Mesodermal cell (in vitro differentiated cells): ENCODE measurements around the gene CAND2.

Experiments used
- H3K27ac ChIP-seq: 2 replicates; pipeline ENCODE4 v1.7.0; 2013; ENCODE audit warnings: mild to moderate bottlenecking, low read depth, low read length, moderate library complexity; ENCODE audit not compliant: severe bottlenecking
- H3K36me3 ChIP-seq: 2 replicates; pipeline ENCODE4 v1.7.1; 2013; ENCODE audit warnings: mild to moderate bottlenecking, low read length, moderate library complexity; ENCODE audit not compliant: control insufficient read depth, insufficient read depth
- H3K4me1 ChIP-seq: one replicate; pipeline ENCODE4 v1.7.1; 2013; ENCODE audit warnings: mild to moderate bottlenecking, low read length; ENCODE audit not compliant: insufficient read depth, control insufficient read depth, poor library complexity, severe bottlenecking
- H3K4me3 ChIP-seq: 2 replicates; pipeline ENCODE4 v1.7.0; 2013; ENCODE audit warnings: low read length, control low read depth, mild to moderate bottlenecking; ENCODE audit not compliant: insufficient read depth, poor library complexity, severe bottlenecking; ENCODE audit errors: extremely low read depth
- H3K9me3 ChIP-seq: 2 replicates; pipeline ENCODE4 v1.7.1; 2013; ENCODE audit warnings: mild to moderate bottlenecking, low read length, moderate library complexity; ENCODE audit not compliant: control insufficient read depth
- WGBS, 2 experiments: methylation state at CpG; one replicate each; pipeline ENCODE4 v1.1.5; 2013; ENCODE audit warnings: missing lambda C conversion rate in 2 of 2; ENCODE audit not compliant: insufficient coverage in 2 of 2; 5-methylcytosine and 5-hydroxymethylcytosine counted together

CAND2 gene

GRCh38 chr3:12816521-12817342, 20.3 kb downstream of the CAND2 start:
- 94 to 96% methylated on average over 31 to 34 of the region's 34 CpGs for WGBS, 2 experiments
- Histone ChIP-seq H3K4me3 (no peak overlapping the region), H3K4me1 (no peaks in the 10 kb centered on the region), H3K36me3 (peaks cover 4% of the 10 kb centered on the region), H3K9me3 (no peaks in the 10 kb centered on the region), H3K27ac (no peak overlapping the region)

GRCh38 chr3:12817343-12817710, 20.8 kb downstream of the CAND2 start:
- Histone ChIP-seq H3K36me3 (peaks cover 4% of the 10 kb centered on the region), H3K9me3 (no peaks in the 10 kb centered on the region), H3K4me3 (no peak overlapping the region), H3K27ac (no peak overlapping the region), H3K4me1 (no peaks in the 10 kb centered on the region)
- WGBS, 2 experiments: 93 to 98% methylated on average over 16 of the region's 16 CpGs

GRCh38 chr3:12818273-12818672, 21.8 kb downstream of the CAND2 start:
- H3K4me3 ChIP-seq: no peak overlapping the region
- H3K9me3 ChIP-seq: no peaks in the 10 kb centered on the region
- WGBS, 2 experiments: 88 to 94% methylated on average over 8 of the region's 8 CpGs
- no peak overlapping the region for H3K27ac ChIP-seq
- H3K36me3 ChIP-seq: peaks cover 4% of the 10 kb centered on the region
- no peaks in the 10 kb centered on the region for H3K4me1 ChIP-seq

- no peak overlapping the region for H3K27ac ChIP-seq
- H3K4me1 ChIP-seq: no peaks in the 10 kb centered on the region
- 82 to 87% methylated on average over 3 to 4 of the region's 5 CpGs for WGBS, 2 experiments
- H3K36me3 ChIP-seq: peaks cover 4% of the 10 kb centered on the region
- H3K9me3 ChIP-seq: no peaks in the 10 kb centered on the region
- no peak overlapping the region for H3K4me3 ChIP-seq
Measured at GRCh38 chr3:12818773-12819172, 22.3 kb downstream of the CAND2 start.

GRCh38 chr3:12822725-12823373, 26.4 kb downstream of the CAND2 start:
- Histone ChIP-seq H3K4me3 (no peak overlapping the region), H3K9me3 (no peaks in the 10 kb centered on the region), H3K4me1 (no peaks in the 10 kb centered on the region), H3K27ac (no peak overlapping the region), H3K36me3 (no peaks in the 10 kb centered on the region)
- 63 to 73% methylated on average over 5 of the region's 8 CpGs for WGBS, 2 experiments

GRCh38 chr3:12824299-12824698, 27.8 kb downstream of the CAND2 start:
- WGBS, 2 experiments: 95 to 100% methylated on average over 2 to 7 of the region's 7 CpGs
- Histone ChIP-seq H3K27ac (no peak overlapping the region), H3K4me1 (no peaks in the 10 kb centered on the region), H3K36me3 (no peaks in the 10 kb centered on the region), H3K4me3 (no peak overlapping the region), H3K9me3 (no peaks in the 10 kb centered on the region)

GRCh38 chr3:12825156-12825555, 28.7 kb downstream of the CAND2 start:
- Histone ChIP-seq H3K9me3 (no peaks in the 10 kb centered on the region), H3K36me3 (no peaks in the 10 kb centered on the region), H3K4me1 (peaks cover 5% of the 10 kb centered on the region), H3K4me3 (no peak overlapping the region), H3K27ac (no peak overlapping the region)
- WGBS, 2 experiments: 91 to 100% methylated on average over 6 to 7 of the region's 8 CpGs

GRCh38 chr3:12828751-12829150, 32.3 kb downstream of the CAND2 start:
- H3K4me1 ChIP-seq: peaks cover 10% of the 10 kb centered on the region
- WGBS, 2 experiments: 95 to 100% methylated on average over 2 to 3 of the region's 4 CpGs
- H3K9me3 ChIP-seq: no peaks in the 10 kb centered on the region
- H3K27ac ChIP-seq: no peak overlapping the region
- no peak overlapping the region for H3K4me3 ChIP-seq
- H3K36me3 ChIP-seq: peaks cover 33% of the 10 kb centered on the region

- Histone ChIP-seq H3K4me3 (no peak overlapping the region), H3K27ac (no peak overlapping the region), H3K9me3 (no peaks in the 10 kb centered on the region), H3K36me3 (peaks cover 40% of the 10 kb centered on the region), H3K4me1 (peaks cover 10% of the 10 kb centered on the region)
- no CpG with 5 or more reads among the region's 4 CpGs for WGBS, 2 experiments
Measured at GRCh38 chr3:12829404-12829803, 32.9 kb downstream of the CAND2 start.

GRCh38 chr3:12829886-12830784, 33.7 kb downstream of the CAND2 start:
- H3K4me1 ChIP-seq: peaks cover 10% of the 10 kb centered on the region
- H3K36me3 ChIP-seq: peaks cover 47% of the 10 kb centered on the region
- H3K9me3 ChIP-seq: no peaks in the 10 kb centered on the region
- no peak overlapping the region for H3K4me3 ChIP-seq
- 97% methylated on average over 13 to 16 of the region's 17 CpGs for WGBS, 2 experiments
- H3K27ac ChIP-seq: peak overlapping the region; percentile 49
